ENCODE results near the gene CD6. TPM values are rescaled to one million over a fixed set of nuclear protein-coding genes. Genes with fewer than 3 reads are reported as not detected.

CD6 gene
- polyA plus RNA-seq, 1 donor (not counting 4 experiments of a cell fraction or from before 2014, with no cell fraction given), result 0.03 TPM

DNA sequence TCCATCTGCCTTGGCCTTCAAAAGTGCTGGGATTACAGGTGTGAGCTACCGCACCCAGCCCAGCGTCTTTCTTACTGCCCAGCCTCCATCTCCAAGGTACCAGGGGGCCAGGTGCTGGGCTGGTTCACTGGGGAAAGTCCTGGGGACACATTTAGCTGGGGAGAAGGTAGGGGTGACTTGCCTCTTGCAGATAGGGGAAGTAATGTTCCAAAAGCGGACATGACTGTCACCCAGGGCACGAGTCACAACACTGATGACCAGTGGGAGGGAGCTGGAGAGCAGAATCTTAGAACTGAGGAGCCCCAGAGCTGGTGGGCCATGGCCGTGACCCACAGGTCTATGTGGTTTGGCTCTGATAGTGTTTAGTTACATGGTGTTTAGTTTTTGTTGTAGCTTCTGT lies 17.1 kb upstream of the CD6 start:
- H3K36me3 ChIP-seq (ENCODE audit: control insufficient read depth in 2 of 2, extremely low read depth in 1 of 2, insufficient read depth in 2 of 2, low read length in 2 of 2), result no peaks in the 10 kb centered on the region
- FAIRE-seq, result no peak
- dilution Hi-C loops (cut with MboI; ENCODE audit: extremely low pct_ligation_motif_present, low sequenced_read_pairs), result no loop called here

DNA sequence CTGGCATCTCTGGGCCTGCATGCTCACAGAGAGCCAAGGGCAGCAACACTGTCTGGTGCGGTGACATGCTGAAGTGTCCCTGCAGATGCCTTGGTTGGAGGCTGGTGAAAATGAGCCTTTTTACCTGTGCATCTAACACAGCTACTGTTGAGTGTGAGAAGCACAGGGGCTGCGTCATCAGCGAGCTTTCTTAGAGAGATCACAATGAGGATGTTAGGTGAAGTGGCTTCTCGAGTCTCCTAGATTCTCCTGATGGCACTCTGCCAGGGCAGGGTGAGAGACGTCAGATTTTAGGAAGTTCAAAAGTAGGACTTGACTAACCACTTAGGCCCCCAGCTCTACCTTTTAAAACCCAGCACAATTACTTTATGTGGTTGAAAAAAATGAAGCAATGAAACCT lies 15.9 kb upstream of the CD6 start:
- H3K4me1 ChIP-seq (ENCODE audit: control insufficient read depth, extremely low read depth, insufficient read depth, low read length), result peaks cover 5% of the 10 kb centered on the region
- H3K4me2 ChIP-seq (ENCODE audit: control insufficient read depth, extremely low read depth, insufficient read depth, low read depth, low read length), result no peak overlapping the region
- TF ChIP-seq EZH2 (IDR thresholded peaks at IDR 0.05; ENCODE audit: low read length), result no peak
- TF ChIP-seq, protein P1, sequence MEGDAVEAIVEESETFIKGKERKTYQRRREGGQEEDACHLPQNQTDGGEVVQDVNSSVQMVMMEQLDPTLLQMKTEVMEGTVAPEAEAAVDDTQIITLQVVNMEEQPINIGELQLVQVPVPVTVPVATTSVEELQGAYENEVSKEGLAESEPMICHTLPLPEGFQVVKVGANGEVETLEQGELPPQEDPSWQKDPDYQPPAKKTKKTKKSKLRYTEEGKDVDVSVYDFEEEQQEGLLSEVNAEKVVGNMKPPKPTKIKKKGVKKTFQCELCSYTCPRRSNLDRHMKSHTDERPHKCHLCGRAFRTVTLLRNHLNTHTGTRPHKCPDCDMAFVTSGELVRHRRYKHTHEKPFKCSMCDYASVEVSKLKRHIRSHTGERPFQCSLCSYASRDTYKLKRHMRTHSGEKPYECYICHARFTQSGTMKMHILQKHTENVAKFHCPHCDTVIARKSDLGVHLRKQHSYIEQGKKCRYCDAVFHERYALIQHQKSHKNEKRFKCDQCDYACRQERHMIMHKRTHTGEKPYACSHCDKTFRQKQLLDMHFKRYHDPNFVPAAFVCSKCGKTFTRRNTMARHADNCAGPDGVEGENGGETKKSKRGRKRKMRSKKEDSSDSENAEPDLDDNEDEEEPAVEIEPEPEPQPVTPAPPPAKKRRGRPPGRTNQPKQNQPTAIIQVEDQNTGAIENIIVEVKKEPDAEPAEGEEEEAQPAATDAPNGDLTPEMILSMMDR (optimal IDR thresholded peaks at IDR 0.05 in 1 of 3, IDR thresholded peaks at IDR 0.05 in 1 of 3, conservative IDR thresholded peaks at IDR 0.05 in 1 of 3; ENCODE audit: extremely low read depth in 1 of 3, insufficient read depth in 2 of 3, low read length in 3 of 3), result no peak
- no peaks in the 10 kb centered on the region for H3K9me3 ChIP-seq (ENCODE audit: control insufficient read depth, low read depth, low read length)
- H3K79me2 ChIP-seq (ENCODE audit: control insufficient read depth, insufficient read depth, low read length), result no peaks in the 10 kb centered on the region
- FAIRE-seq (no peak), DNase-seq (ENCODE audit: low read depth, low spot score) (no peak)
- dilution Hi-C loops (cut with MboI; ENCODE audit: extremely low pct_ligation_motif_present, low sequenced_read_pairs), result no loop called here
- H4K20me1 ChIP-seq (ENCODE audit: control insufficient read depth, extremely low read depth, insufficient read depth, low read length), result no peaks in the 10 kb centered on the region
- no peaks in the 10 kb centered on the region for H3K36me3 ChIP-seq (ENCODE audit: control insufficient read depth in 2 of 2, extremely low read depth in 1 of 2, insufficient read depth in 2 of 2, low read length in 2 of 2)
- no peak overlapping the region for H3K27ac ChIP-seq (ENCODE audit: control insufficient read depth, insufficient read depth, low read length)
- H3K27me3 ChIP-seq (ENCODE audit: control insufficient read depth, extremely low read depth, insufficient read depth, low read length), result peaks cover 4% of the 10 kb centered on the region
- H3K4me3 ChIP-seq (ENCODE audit: control insufficient read depth in 2 of 3, extremely low read depth in 1 of 3, insufficient read depth in 2 of 3, low read depth in 1 of 3, low read length in 3 of 3), result no peak overlapping the region
- no peaks in the 10 kb centered on the region for H3K9me1 ChIP-seq (ENCODE audit: control insufficient read depth, extremely low read depth, insufficient read depth, low read length)
- H3K9ac ChIP-seq (ENCODE audit: control insufficient read depth, extremely low read depth, insufficient read depth, low read length), result no peak overlapping the region
- no peak overlapping the region for H2AFZ ChIP-seq (ENCODE audit: control insufficient read depth, low read length)

More for the DNA sequence above, 17.1 kb upstream of the CD6 start:
- no peak overlapping the region for H3K9ac ChIP-seq (ENCODE audit: control insufficient read depth, extremely low read depth, insufficient read depth, low read length)
- no peak overlapping the region for H3K4me3 ChIP-seq (ENCODE audit: control insufficient read depth in 2 of 3, extremely low read depth in 1 of 3, insufficient read depth in 2 of 3, low read depth in 1 of 3, low read length in 3 of 3)
- no peak for DNase-seq (ENCODE audit: low read depth, low spot score)
- H3K4me2 ChIP-seq (ENCODE audit: control insufficient read depth, extremely low read depth, insufficient read depth, low read depth, low read length), result no peak overlapping the region
- no peaks in the 10 kb centered on the region for H3K79me2 ChIP-seq (ENCODE audit: control insufficient read depth, insufficient read depth, low read length)
- no peaks in the 10 kb centered on the region for H3K9me3 ChIP-seq (ENCODE audit: control insufficient read depth, low read depth, low read length)
- no peak overlapping the region for H2AFZ ChIP-seq (ENCODE audit: control insufficient read depth, low read length)
- H3K9me1 ChIP-seq (ENCODE audit: control insufficient read depth, extremely low read depth, insufficient read depth, low read length), result no peaks in the 10 kb centered on the region
- H3K27ac ChIP-seq (ENCODE audit: control insufficient read depth, insufficient read depth, low read length), result no peak overlapping the region
- no peaks in the 10 kb centered on the region for H4K20me1 ChIP-seq (ENCODE audit: control insufficient read depth, extremely low read depth, insufficient read depth, low read length)
- peaks cover 5% of the 10 kb centered on the region for H3K4me1 ChIP-seq (ENCODE audit: control insufficient read depth, extremely low read depth, insufficient read depth, low read length)
- no peak for TF ChIP-seq EZH2 (IDR thresholded peaks at IDR 0.05; ENCODE audit: low read length)
- TF ChIP-seq, protein P1 (optimal IDR thresholded peaks at IDR 0.05 in 1 of 3, IDR thresholded peaks at IDR 0.05 in 1 of 3, conservative IDR thresholded peaks at IDR 0.05 in 1 of 3; ENCODE audit: extremely low read depth in 1 of 3, insufficient read depth in 2 of 3, low read length in 3 of 3), result no peak
- H3K27me3 ChIP-seq (ENCODE audit: control insufficient read depth, extremely low read depth, insufficient read depth, low read length), result peaks cover 4% of the 10 kb centered on the region

Data from keratinocyte (primary cell).